ENCODE data around the gene FCHSD1.

DNA sequence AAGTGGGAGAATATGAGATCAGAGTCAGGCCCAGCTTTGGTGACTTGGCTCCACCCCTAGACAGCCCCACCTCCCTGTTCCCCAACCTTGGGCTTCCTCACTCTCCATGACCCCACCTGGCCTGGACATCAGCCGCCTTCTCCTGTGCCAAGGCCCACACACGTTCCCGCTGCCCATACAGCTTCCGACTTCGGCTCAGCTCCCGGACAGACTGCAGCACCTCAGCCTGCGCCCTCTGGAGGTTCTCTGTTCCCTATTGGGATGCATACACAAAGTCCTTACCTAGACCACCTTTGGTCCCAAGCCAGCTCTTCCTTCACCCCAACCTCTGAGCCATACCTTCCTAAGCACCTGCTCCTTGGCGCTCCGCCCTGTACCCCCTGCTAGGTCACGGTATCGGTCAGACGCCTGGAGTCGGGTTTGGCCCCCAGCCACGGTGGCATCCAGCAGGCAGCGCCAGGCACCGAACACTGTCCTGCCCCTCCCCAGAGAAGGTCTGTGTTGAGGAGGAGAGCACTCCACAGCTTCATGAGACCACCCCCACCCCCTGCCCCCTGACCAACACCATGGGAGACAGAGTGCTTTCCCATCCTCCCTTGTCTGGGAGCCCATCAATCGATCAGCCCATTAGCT is 2.0 kb downstream of the FCHSD1 start:
- TF ChIP-seq, protein P1, sequence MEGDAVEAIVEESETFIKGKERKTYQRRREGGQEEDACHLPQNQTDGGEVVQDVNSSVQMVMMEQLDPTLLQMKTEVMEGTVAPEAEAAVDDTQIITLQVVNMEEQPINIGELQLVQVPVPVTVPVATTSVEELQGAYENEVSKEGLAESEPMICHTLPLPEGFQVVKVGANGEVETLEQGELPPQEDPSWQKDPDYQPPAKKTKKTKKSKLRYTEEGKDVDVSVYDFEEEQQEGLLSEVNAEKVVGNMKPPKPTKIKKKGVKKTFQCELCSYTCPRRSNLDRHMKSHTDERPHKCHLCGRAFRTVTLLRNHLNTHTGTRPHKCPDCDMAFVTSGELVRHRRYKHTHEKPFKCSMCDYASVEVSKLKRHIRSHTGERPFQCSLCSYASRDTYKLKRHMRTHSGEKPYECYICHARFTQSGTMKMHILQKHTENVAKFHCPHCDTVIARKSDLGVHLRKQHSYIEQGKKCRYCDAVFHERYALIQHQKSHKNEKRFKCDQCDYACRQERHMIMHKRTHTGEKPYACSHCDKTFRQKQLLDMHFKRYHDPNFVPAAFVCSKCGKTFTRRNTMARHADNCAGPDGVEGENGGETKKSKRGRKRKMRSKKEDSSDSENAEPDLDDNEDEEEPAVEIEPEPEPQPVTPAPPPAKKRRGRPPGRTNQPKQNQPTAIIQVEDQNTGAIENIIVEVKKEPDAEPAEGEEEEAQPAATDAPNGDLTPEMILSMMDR (IDR thresholded peaks at IDR 0.05; ENCODE audit: borderline replicate concordance, extremely low read depth, low read length, poor library complexity, severe bottlenecking) = no peak
- no peak for TF ChIP-seq EZH2 (IDR thresholded peaks at IDR 0.05; ENCODE audit: borderline replicate concordance, low read depth, low read length, severe bottlenecking)
